NCI-H1092 (cell line): Measurements from ENCODE around the gene TBX20.

Source experiments
- DNase-seq: peaks from one replicate; lab custom pipeline; 2025; lab: John Stamatoyannopoulos, UW

The TBX20 gene

GRCh38 chr7:35253710-35254495 lies at the start of gene TBX20:
Gene TBX20 (minus strand): TSS chr7:35254100. CDS start chr7:35253620, 480 bp downstream.
- DNase-seq: peak; percentile 20

DNA sequence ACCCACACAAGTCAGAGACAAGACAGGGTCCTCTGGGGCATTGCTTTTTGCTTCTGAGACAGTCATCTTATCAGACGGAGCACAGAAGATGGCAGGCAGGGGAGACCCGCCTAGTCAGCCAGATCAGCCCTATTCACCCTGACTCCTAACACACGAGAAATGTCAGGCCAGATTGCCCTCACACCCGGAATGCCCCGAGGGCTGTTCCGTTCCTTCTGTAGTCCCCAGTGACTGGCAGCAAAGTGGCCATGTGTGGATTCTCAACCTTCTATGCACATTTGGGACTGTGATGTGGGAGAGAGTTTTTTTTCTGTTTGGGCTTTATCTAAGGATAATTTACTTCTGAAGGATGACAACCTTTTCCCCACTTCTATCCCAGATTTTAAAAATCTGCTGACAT lies 35.5 kb upstream of the TBX20 start:
- no peak for DNase-seq

DNA sequence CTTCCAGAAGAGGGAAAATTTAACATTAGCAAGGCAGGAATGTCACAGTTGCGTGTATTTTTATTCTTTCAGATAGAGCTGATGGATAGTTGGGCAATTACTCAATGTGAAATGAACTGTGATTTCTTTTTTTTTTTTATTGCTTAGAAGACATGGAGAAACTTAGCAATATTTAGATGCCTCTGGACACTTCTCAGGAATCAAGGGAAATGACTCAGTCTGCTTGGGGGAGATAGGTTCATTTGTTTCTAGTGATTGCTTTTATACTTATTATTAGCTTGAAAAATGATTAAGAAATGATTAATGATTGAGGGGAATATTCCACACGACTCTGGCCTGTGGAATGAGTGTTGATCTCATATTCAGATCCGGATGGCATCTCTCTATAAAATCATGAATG lies 33.1 kb upstream of the TBX20 start:
- DNase-seq: no peak

- DNase-seq: no peak
Observed at GRCh38 chr7:35286422-35286821, 32.5 kb upstream of the TBX20 start.

DNA sequence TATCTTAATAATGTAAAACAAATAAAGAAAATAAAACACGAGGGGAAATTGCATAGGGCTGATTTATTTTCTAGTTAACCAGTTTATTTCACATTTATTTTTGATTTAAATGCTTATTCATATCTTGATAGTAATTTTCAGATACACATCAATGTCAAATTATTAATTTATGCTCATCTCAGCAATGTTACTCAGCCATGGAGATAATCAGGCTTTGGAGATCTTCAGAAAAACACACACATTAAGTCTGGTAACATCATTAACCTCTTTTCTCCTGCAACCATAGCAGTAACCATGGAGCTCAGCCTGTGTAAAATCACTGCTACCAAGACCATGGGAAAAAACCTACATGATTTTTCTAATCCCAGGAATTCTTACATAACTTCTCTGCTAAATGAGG lies 31.9 kb upstream of the TBX20 start:
- DNase-seq: no peak

- no peak for DNase-seq
Observed at GRCh38 chr7:35280902-35281301, 27.0 kb upstream of the TBX20 start.

- DNase-seq: no peak
Observed at GRCh38 chr7:35277359-35277758, 23.5 kb upstream of the TBX20 start.

GRCh38 chr7:35272246-35272645 lies 18.3 kb upstream of the TBX20 start:
- no peak for DNase-seq

GRCh38 chr7:35268953-35269352 lies 15.1 kb upstream of the TBX20 start:
- DNase-seq: no peak

DNA sequence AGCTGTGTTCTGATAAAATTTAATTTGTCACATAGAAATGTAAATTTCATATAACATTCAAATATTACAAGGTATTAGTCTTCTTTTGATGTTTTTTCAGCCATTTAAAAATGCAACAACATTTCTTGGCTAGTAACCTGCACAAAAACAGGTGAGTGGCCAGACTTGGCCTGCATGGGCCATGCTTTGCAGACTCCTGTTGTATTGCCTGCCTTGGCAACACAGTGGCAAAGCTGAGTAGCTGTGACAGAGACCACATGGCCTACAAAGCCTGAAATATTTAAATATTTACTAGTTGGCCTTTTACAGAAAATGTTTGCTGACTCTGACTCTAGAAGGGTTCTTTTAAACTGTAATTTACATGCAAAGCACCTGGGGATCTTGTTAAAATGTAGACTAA lies 13.5 kb upstream of the TBX20 start:
- no peak for DNase-seq

DNA sequence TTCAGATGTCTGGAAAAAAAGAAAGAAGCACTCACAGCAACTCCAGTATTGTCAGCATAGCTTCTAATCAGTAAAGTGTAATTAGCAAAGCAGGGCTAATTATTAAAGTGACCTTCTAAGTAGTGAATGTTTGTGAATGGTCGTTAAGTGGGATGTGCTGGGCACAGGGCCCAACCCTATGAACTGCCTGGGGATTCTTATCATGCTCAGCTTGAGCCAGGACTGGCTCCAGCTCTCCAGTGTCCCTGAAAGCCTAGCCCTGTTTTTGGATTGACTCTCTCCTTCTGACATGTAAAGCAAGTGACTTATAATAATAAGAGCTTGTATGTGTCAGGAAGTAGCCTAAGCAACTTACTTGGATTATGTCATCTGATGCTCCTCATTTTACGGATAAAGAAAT lies 9.5 kb upstream of the TBX20 start:
- no peak for DNase-seq

- no peak for DNase-seq
Observed at GRCh38 chr7:35261476-35262285, 7.8 kb upstream of the TBX20 start.

- no peak for DNase-seq
Observed at GRCh38 chr7:35261041-35261440, 7.1 kb upstream of the TBX20 start.

DNA sequence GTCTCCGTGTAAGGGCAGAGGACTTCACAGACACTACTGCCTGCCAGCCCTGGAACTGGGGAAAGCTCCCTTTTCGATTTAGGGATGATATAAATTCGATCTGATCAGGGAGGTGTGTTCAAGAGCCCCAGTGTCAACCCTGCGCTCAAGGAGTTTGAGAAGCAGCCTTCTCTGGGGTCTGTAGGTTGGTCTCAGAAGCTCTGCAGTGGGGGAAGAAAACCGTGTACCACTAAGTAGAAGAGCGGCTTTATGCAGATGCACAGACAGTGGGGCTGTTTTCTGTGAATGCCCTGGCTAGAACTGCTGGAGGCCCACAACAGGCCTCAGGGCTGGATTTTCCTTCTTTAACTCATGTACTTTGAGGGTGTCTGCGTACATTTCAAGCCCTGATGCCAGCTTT lies 6.3 kb upstream of the TBX20 start:
- DNase-seq: no peak

DNA sequence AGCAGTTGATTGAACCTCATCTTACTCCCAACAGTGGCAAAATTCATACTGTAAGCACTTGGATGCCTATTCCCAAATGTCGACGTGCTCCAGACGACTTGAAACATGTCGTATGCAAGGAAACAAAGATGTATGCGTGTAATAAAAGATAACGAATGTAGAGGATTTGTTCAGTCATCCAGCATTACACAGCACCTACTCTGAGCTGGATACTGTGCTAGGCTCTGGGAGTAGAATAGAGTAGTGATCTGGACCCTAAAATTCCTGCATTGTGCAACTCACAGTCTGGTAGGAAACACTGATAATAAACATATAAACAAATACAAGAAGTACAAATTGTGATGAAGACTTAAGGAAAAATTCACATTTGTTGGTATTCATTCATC lies 5.6 kb upstream of the TBX20 start:
- DNase-seq: no peak

DNA sequence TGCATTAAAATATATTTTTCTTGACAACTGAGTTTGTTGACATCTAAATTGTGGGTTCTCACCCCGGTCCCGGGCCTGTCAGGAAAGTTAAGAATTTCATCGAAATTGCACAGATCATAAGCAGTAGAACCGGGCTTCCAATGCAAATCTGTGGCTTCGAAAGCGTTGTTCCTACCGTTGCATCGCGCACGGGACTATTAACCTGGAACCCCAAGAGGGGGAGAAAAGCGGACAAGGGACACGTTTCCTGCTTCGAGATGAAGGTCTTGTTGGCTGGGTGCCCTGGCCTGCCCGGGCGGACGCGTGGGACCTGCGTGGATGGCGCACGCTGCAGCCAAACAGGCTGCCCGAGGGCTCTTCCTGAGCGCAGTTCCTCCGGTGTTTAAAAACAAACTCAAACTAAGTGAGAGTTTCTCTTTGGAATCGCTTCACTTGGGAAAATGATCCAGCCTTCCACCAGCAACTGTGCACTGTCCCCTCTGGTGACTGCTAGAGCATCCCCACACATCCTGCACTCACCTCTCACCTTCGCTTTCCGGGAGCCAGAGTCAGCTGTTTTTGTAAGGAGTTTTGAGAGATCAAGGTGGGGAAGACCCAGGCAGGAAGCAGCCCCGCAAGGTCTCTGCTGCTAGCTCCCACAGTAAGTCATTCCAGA lies 5.1 kb upstream of the TBX20 start:
- DNase-seq: no peak

DNA sequence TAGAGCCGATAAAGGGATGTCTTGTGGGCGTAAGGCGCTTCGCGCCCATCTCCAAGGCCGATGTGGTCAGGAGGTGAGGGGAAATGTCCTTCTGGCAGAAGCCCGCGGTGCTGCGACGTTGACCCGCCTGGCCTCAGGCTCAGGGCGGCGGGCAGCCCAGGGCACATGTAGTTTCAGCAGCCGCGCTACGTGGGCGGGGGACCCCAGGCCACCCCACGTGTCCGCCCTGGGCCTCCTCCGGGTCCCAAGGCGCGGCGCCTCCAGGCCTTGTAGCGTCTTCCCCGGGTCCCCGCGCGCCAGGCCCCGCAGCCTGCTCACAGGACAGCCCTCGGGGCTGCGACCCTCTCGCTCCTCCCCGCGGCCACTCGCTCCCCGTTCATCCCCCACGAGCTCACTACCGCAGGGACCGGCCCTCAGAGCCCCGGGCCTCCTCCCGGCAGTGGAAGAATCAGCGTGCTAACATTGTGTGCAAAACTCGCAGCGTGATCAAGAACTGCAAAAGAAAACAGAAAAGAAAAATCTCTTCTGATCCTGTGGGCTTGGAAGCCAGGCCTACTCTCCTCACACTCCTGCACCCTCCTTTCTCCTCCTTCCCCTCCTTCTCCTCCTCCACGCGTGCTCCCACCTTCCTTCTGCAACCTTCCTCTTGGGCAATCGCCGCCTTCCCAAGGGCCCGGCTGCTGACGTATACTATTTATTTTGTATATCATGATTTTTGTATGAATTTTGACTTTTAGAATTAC lies 4.4 kb upstream of the TBX20 start:
- no peak for DNase-seq

GRCh38 chr7:35257251-35258124 lies 3.6 kb upstream of the TBX20 start:
- peak; percentile 64 for DNase-seq

- DNase-seq: no peak
Observed at GRCh38 chr7:35256256-35257175, 2.6 kb upstream of the TBX20 start.
